Neuronal stem cell (in vitro differentiated cells): ENCODE measurements around the gene MGLL.
A peak's percentile ranks its signal among the peaks of the same experiment; 100 is the strongest.

Experiments used
- DNase-seq: peaks from one replicate; pipeline ENCODE4 v3.0.0-alpha.2; 2013; ENCODE audit warnings: low spot score
- H2AFZ ChIP-seq: one replicate; pipeline ENCODE4 v1.6.1; 2013; ENCODE audit warnings: mild to moderate bottlenecking, low read length, inconsistent platforms
- H2AK5ac ChIP-seq: 2 replicates; pipeline ENCODE4 v1.6.1; 2013; ENCODE audit warnings: low read depth, mild to moderate bottlenecking, inconsistent platforms, low read length, moderate library complexity, mixed read lengths
- H2BK120ac ChIP-seq: 2 replicates; pipeline ENCODE4 v1.6.1; 2013; ENCODE audit warnings: low read depth, mild to moderate bottlenecking, inconsistent platforms, low read length, moderate library complexity, mixed read lengths
- H2BK12ac ChIP-seq: one replicate; pipeline ENCODE4 v1.6.1; 2013; ENCODE audit warnings: low read length, inconsistent platforms
- H2BK15ac ChIP-seq: 2 replicates; pipeline ENCODE4 v1.6.1; 2013; ENCODE audit warnings: mild to moderate bottlenecking, low read length, inconsistent platforms, mixed read lengths
- H2BK5ac ChIP-seq: one replicate; pipeline ENCODE4 v1.6.1; 2013; ENCODE audit warnings: inconsistent platforms, mild to moderate bottlenecking, low read length, moderate library complexity
- H3K14ac ChIP-seq: one replicate; pipeline ENCODE4 v1.6.1; 2013; ENCODE audit warnings: low read length, inconsistent platforms
- H3K18ac ChIP-seq: 2 replicates; pipeline ENCODE4 v1.6.1; 2013; ENCODE audit warnings: low read length, inconsistent platforms
- H3K23ac ChIP-seq: 2 replicates; pipeline ENCODE4 v1.6.1; 2013; ENCODE audit warnings: low read depth, mild to moderate bottlenecking, mixed read lengths, low read length, inconsistent platforms; ENCODE audit not compliant: poor library complexity
- H3K27ac ChIP-seq: replicated peaks from 3 replicates; pipeline ENCODE4 v1.5.1; 2013; ENCODE audit warnings: low read length, inconsistent platforms
- H3K27me3 ChIP-seq, 3 experiments: 2 replicates each; pipeline ENCODE4 v1.6.1; 2013; ENCODE audit warnings: low read length in 3 of 3, mild to moderate bottlenecking in 2 of 3, inconsistent platforms in 1 of 3, low read depth in 1 of 3, mixed read lengths in 1 of 3, moderate library complexity in 1 of 3; ENCODE audit not compliant: control insufficient read depth in 3 of 3, insufficient read depth in 3 of 3
- H3K36me3 ChIP-seq, 2 donors: replicated peaks in 1 of 2; 2 replicates each; pipeline ENCODE4 v1.6.1; 2013; ENCODE audit warnings: low read length in 2 of 2; ENCODE audit not compliant: control insufficient read depth in 2 of 2, insufficient read depth in 2 of 2
- H3K4ac ChIP-seq: 2 replicates; pipeline ENCODE4 v1.6.1; 2013; ENCODE audit warnings: inconsistent platforms, mild to moderate bottlenecking, low read length, moderate library complexity
- H3K4me1 ChIP-seq, 2 donors: 1 replicate in 1 of 2; 2 replicates in 1 of 2; pipeline ENCODE4 v1.6.1; 2013; ENCODE audit warnings: low read length in 2 of 2, low read depth in 1 of 2; ENCODE audit not compliant: control insufficient read depth in 2 of 2, insufficient read depth in 1 of 2
- H3K4me2 ChIP-seq: one replicate; pipeline ENCODE4 v1.6.1; 2013; ENCODE audit warnings: mild to moderate bottlenecking, low read length, inconsistent platforms; ENCODE audit not compliant: insufficient read depth, poor library complexity, severe bottlenecking
- H3K4me3 ChIP-seq, 2 donors: 2 replicates each; pipeline ENCODE4 v1.5.1; 2013; ENCODE audit warnings: low read length in 2 of 2, mild to moderate bottlenecking in 2 of 2, inconsistent platforms in 1 of 2, moderate library complexity in 1 of 2
- H3K79me1 ChIP-seq: one replicate; pipeline ENCODE4 v1.6.1; 2013; ENCODE audit warnings: low read depth, mild to moderate bottlenecking, inconsistent platforms, low read length, moderate library complexity
- H3K9ac ChIP-seq: one replicate; pipeline ENCODE4 v1.6.1; 2013; ENCODE audit warnings: mild to moderate bottlenecking, low read depth, low read length, inconsistent platforms; ENCODE audit not compliant: poor library complexity
- H3K9me3 ChIP-seq, 2 donors: replicated peaks in 1 of 2; 2 replicates each; pipeline versions ENCODE3 to v1.6.1; 2013; ENCODE audit warnings: low read length in 2 of 2, mild to moderate bottlenecking in 2 of 2, inconsistent platforms in 1 of 2, low read depth in 1 of 2, mixed read lengths in 1 of 2, moderate library complexity in 1 of 2; ENCODE audit not compliant: control insufficient read depth in 2 of 2, insufficient read depth in 1 of 2
- H4K8ac ChIP-seq: one replicate; pipeline ENCODE4 v1.6.1; 2013; ENCODE audit warnings: low read depth, mild to moderate bottlenecking, inconsistent platforms, low read length, moderate library complexity
- H4K91ac ChIP-seq: one replicate; pipeline ENCODE4 v1.6.1; 2013; ENCODE audit warnings: low read length, low read depth, mild to moderate bottlenecking, inconsistent platforms; ENCODE audit not compliant: poor library complexity
- WGBS, 2 donors: extraction: QIAGEN DNeasy Blood & Tissue Kit; methylation state at CpG; one replicate each; pipeline ENCODE4 v1.1.7; 2013; ENCODE audit warnings: missing lambda C conversion rate in 2 of 2, mixed read lengths in 1 of 2; ENCODE audit not compliant: insufficient read length in 2 of 2, insufficient replicate concordance in 1 of 2; ENCODE audit errors: extremely low coverage in 2 of 2; 5-methylcytosine and 5-hydroxymethylcytosine counted together

The MGLL gene

DNA sequence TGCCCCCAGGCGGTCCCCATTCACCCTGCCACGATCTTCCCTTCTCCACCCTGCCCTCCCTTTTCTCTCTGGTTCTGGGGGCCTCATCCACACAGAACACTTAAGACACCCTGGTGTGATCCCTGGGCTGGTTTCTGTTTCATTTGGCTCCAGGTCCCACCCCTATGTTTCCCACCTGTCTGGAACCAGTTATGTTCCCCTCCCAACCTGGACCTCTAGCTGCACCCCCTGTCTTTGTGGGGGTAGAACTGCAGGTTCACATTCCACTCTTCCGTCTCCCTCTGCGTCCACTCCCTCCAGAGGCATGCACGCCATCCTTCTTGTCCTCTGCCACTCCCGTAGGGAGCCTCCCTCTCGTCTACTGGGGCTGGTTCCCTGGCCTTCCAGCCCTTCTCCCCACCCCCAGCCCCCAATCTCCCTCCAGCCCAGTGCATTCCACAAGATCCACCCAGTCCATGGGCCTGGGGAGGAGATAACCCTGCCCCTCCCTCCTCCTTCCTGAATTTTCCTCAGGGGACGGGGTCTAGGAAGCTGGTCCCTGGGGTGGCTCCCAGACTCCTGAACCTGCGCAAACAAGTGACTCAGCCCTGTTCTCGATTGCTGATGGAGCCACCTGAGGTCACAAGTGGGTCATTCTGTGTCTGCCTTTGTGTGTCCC, 75.8 kb downstream of the MGLL start:
- no peak for DNase-seq
- peaks cover 4 to 13% of the 10 kb centered on the region in 2 donors for H3K4me1 ChIP-seq

DNA sequence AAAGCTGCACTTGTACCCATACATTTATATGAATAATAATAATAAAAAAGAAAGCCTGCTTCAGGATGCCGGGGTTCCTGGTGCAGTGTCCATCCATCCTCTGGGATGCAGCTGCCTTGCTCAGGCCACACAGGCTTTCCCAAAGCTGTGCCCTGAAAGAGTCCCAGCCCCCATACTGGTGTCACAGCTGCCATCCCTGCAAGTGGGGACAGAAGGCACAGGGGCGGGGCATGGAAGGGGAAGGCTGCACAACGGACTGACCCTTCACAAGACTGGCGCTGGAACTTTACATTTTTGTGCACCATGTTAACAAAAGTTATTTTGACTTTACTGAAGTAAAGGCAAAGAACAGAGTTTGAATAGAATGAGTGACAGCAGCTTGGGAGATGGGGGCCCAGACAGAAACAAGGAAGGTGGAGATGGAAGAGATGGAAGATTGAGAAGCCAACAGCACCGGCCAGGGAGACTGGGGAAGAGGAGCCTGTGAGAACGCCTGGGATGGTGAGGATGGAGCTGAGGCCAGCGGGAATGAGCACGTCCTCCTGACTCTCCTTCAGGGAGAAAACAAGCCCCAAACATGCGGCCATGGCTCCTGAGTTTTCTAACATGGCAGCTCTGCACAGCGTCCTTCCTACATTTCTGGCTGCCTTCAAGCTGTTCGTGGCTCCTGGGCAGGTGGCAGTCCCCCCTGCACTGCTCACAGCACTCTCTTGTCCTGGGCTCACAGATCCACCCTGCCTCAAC, 76.5 kb downstream of the MGLL start:
- no peak overlapping the region for H2BK5ac ChIP-seq

More for the DNA sequence above, 75.8 kb downstream of the MGLL start:
- H3K4me3 ChIP-seq = no peak overlapping the region
- peak overlapping the region; percentile 55 for H2BK15ac ChIP-seq
- H3K23ac ChIP-seq = no peak overlapping the region
- no peak overlapping the region for H2BK120ac ChIP-seq
- no peak overlapping the region for H3K4me2 ChIP-seq
- peak overlapping the region; percentile 14 for H2BK5ac ChIP-seq
- H4K91ac ChIP-seq = no peak overlapping the region
- peaks cover 0 to 3% (median 0%) of the 10 kb centered on the region in 3 experiments for H3K27me3 ChIP-seq
- no peak overlapping the region for H3K4ac ChIP-seq
- H3K9ac ChIP-seq = no peak overlapping the region
- WGBS, 2 donors = no CpG with 5 or more reads among the region's 10 CpGs
- no peaks in the 10 kb centered on the region for H3K9me3 ChIP-seq
- H4K8ac ChIP-seq = no peak overlapping the region
- no peaks in the 10 kb centered on the region for H3K79me1 ChIP-seq
- no peak overlapping the region for H2BK12ac ChIP-seq
- no peak overlapping the region for H2AFZ ChIP-seq
- no peaks in the 10 kb centered on the region for H3K36me3 ChIP-seq
- H2AK5ac ChIP-seq = peak overlapping the region; percentile 61
- H3K14ac ChIP-seq = no peak overlapping the region
- H3K27ac ChIP-seq = no peak overlapping the region
- peak overlapping the region; percentile 76 for H3K18ac ChIP-seq

GRCh38 chr3:127744875-127745274, 77.4 kb downstream of the MGLL start:
- H3K4me3 ChIP-seq = no peak overlapping the region
- no peak overlapping the region for H2BK5ac ChIP-seq
- no peak overlapping the region for H2AK5ac ChIP-seq
- H2AFZ ChIP-seq = no peak overlapping the region
- H3K79me1 ChIP-seq = no peaks in the 10 kb centered on the region
- no peak overlapping the region for H3K27ac ChIP-seq
- no peak overlapping the region for H4K91ac ChIP-seq
- peaks cover 0 to 9% of the 10 kb centered on the region in 2 donors for H3K4me1 ChIP-seq
- no peak for DNase-seq
- H3K9ac ChIP-seq = no peak overlapping the region
- H3K14ac ChIP-seq = no peak overlapping the region
- H3K4me2 ChIP-seq = no peak overlapping the region
- no peak overlapping the region for H3K4ac ChIP-seq
- no CpG with 5 or more reads among the region's 8 CpGs for WGBS, 2 donors
- no peaks in the 10 kb centered on the region for H3K36me3 ChIP-seq
- H3K23ac ChIP-seq = no peak overlapping the region
- H2BK15ac ChIP-seq = no peak overlapping the region
- H3K9me3 ChIP-seq = no peaks in the 10 kb centered on the region
- H3K27me3 ChIP-seq = no peaks in the 10 kb centered on the region
- no peak overlapping the region for H2BK12ac ChIP-seq
- no peak overlapping the region for H2BK120ac ChIP-seq
- no peak overlapping the region for H3K18ac ChIP-seq
- H4K8ac ChIP-seq = no peak overlapping the region

More for the DNA sequence above, 76.5 kb downstream of the MGLL start:
- Histone ChIP-seq H3K4me1 (peaks cover 4 to 13% of the 10 kb centered on the region in 2 donors), H3K9ac (peak overlapping the region; percentile 53), H3K27me3 (no peaks in the 10 kb centered on the region), H2AFZ (no peak overlapping the region), H3K4me2 (no peak overlapping the region), H2AK5ac (peak overlapping the region; percentile 61), H4K91ac (no peak overlapping the region), H2BK120ac (no peak overlapping the region), H3K36me3 (no peaks in the 10 kb centered on the region), H3K4ac (no peak overlapping the region), H3K9me3 (no peaks in the 10 kb centered on the region), H3K4me3 (no peak overlapping the region), H3K79me1 (no peaks in the 10 kb centered on the region), H2BK12ac (no peak overlapping the region), H3K27ac (no peak overlapping the region), H2BK15ac (peak overlapping the region; percentile 55), H3K14ac (no peak overlapping the region), H4K8ac (no peak overlapping the region), H3K18ac (peak overlapping the region; percentile 76), H3K23ac (no peak overlapping the region)
- DNase-seq = no peak
- no CpG with 5 or more reads among the region's 11 CpGs for WGBS, 2 donors

GRCh38 chr3:127744253-127744815, 78.0 kb downstream of the MGLL start:
- no peak overlapping the region for H2BK15ac ChIP-seq
- no peak overlapping the region for H3K4ac ChIP-seq
- WGBS, 2 donors = no CpG with 5 or more reads among the region's 11 CpGs
- no peak overlapping the region for H3K4me2 ChIP-seq
- H2BK5ac ChIP-seq = no peak overlapping the region
- no peak for DNase-seq
- H4K91ac ChIP-seq = no peak overlapping the region
- H4K8ac ChIP-seq = no peak overlapping the region
- no peaks in the 10 kb centered on the region for H3K36me3 ChIP-seq
- H3K14ac ChIP-seq = no peak overlapping the region
- no peak overlapping the region for H2AK5ac ChIP-seq
- no peak overlapping the region for H2BK120ac ChIP-seq
- H3K18ac ChIP-seq = no peak overlapping the region
- H3K27me3 ChIP-seq = no peaks in the 10 kb centered on the region
- peaks cover 0 to 3% of the 10 kb centered on the region in 2 donors for H3K4me1 ChIP-seq
- no peak overlapping the region for H3K23ac ChIP-seq
- no peak overlapping the region for H3K9ac ChIP-seq
- H3K4me3 ChIP-seq = no peak overlapping the region
- no peak overlapping the region for H3K27ac ChIP-seq
- no peaks in the 10 kb centered on the region for H3K9me3 ChIP-seq
- no peak overlapping the region for H2BK12ac ChIP-seq
- no peaks in the 10 kb centered on the region for H3K79me1 ChIP-seq
- no peak overlapping the region for H2AFZ ChIP-seq
